SK-N-MC (cell line): ENCODE results near the gene DYNC2I2.

ENCODE experiments used
- EZH2 ChIP-seq: fragments of 200-600 bp; sonication (generic); IDR thresholded peaks from one replicate; pipeline ENCODE4 v1.6.1; 2017; ENCODE audit warnings: antibody characterized with exemption
- POLR2AphosphoS5 ChIP-seq: IDR thresholded peaks from 2 replicates; pipeline ENCODE4 v1.6.1; 2012; ENCODE audit warnings: mild to moderate bottlenecking, low read depth, low read length, borderline replicate concordance

- TF ChIP-seq EZH2, result no peak
- no peak for TF ChIP-seq POLR2AphosphoS5
These were observed 26.6 kb downstream of the DYNC2I2 start for GRCh38 chr9:128629852-128630545.
